ENCODE results near the gene PASK.

PASK gene

DNA sequence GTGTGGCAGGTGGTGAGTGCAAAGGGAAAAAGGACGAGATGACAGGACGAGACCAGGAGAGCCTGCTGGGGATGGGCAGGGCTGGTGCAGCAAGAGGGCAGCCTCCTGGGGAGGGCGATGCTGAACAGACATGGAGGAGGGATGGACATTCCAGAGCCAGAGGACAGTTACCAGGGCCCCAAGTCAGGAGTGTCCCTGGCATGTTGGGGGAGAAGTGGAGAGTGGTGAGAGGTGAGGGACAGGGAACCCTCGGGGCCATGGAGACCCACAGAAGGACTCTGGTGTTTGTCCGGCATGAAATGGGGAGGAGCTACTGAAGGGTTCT is 66.2 kb downstream of the PASK start:
- no peak for TF ChIP-seq FOXM1 (IDR thresholded peaks at IDR 0.05; ENCODE audit: borderline replicate concordance, low read depth)
- TF ChIP-seq CEBPB (IDR thresholded peaks at IDR 0.05), result no peak
- TF ChIP-seq TCF12 (IDR thresholded peaks at IDR 0.05; ENCODE audit: low read depth), result no peak
- no peak for TF ChIP-seq NFIC (IDR thresholded peaks at IDR 0.05)
- TF ChIP-seq, protein P1, sequence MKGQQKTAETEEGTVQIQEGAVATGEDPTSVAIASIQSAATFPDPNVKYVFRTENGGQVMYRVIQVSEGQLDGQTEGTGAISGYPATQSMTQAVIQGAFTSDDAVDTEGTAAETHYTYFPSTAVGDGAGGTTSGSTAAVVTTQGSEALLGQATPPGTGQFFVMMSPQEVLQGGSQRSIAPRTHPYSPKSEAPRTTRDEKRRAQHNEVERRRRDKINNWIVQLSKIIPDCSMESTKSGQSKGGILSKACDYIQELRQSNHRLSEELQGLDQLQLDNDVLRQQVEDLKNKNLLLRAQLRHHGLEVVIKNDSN (IDR thresholded peaks at IDR 0.05), result no peak
- TF ChIP-seq EGR1 (IDR thresholded peaks at IDR 0.05), result no peak
- no peak for TF ChIP-seq ZBTB7A (IDR thresholded peaks at IDR 0.05; ENCODE audit: low read depth)
- TF ChIP-seq CREB1 (IDR thresholded peaks at IDR 0.05; ENCODE audit: low read depth), result no peak
- TF ChIP-seq, protein P2, sequence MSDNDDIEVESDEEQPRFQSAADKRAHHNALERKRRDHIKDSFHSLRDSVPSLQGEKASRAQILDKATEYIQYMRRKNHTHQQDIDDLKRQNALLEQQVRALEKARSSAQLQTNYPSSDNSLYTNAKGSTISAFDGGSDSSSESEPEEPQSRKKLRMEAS (IDR thresholded peaks at IDR 0.05), result no peak
- TF ChIP-seq, protein P3, sequence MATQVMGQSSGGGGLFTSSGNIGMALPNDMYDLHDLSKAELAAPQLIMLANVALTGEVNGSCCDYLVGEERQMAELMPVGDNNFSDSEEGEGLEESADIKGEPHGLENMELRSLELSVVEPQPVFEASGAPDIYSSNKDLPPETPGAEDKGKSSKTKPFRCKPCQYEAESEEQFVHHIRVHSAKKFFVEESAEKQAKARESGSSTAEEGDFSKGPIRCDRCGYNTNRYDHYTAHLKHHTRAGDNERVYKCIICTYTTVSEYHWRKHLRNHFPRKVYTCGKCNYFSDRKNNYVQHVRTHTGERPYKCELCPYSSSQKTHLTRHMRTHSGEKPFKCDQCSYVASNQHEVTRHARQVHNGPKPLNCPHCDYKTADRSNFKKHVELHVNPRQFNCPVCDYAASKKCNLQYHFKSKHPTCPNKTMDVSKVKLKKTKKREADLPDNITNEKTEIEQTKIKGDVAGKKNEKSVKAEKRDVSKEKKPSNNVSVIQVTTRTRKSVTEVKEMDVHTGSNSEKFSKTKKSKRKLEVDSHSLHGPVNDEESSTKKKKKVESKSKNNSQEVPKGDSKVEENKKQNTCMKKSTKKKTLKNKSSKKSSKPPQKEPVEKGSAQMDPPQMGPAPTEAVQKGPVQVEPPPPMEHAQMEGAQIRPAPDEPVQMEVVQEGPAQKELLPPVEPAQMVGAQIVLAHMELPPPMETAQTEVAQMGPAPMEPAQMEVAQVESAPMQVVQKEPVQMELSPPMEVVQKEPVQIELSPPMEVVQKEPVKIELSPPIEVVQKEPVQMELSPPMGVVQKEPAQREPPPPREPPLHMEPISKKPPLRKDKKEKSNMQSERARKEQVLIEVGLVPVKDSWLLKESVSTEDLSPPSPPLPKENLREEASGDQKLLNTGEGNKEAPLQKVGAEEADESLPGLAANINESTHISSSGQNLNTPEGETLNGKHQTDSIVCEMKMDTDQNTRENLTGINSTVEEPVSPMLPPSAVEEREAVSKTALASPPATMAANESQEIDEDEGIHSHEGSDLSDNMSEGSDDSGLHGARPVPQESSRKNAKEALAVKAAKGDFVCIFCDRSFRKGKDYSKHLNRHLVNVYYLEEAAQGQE (IDR thresholded peaks at IDR 0.05; ENCODE audit: low read depth), result no peak

DNA sequence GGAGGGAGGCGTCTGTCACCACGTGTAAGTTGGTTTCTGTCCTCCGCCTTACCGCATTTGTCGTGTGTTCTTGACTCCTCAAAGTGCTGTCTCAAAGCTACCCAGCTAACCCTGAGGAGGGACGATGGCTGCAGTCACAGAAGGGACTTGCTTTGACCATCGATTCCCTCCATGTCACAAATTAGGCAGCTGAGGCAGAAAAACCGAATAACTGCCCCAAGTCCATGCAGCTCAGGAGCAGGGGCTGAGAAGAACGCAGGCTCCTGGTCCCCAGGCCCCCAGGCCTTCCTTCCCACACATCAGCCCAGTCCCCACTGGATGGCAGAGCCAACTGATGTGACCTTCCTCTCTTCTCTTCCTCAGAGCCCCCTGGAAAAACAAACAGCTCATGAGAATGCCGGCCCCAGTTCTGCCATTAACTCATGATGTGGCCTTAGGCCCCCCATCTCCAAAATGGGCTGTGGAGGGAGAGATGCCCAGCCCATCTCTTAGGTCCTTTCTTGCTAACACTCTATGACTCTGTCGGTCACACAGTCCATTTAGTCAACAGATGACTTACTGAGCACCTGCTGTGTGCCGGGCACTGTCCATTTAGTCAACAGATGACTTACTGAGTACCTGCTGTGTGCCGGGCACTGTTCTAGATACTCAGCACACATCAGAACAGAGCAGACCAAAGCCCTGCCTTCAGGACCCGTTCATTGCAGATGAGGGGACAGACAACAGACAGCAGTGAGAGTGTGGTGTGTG is 66.8 kb downstream of the PASK start:
- TF ChIP-seq TAF1 (IDR thresholded peaks at IDR 0.05; ENCODE audit: low read depth), result no peak
- TF ChIP-seq, protein P2 (IDR thresholded peaks at IDR 0.05), result no peak

DNA sequence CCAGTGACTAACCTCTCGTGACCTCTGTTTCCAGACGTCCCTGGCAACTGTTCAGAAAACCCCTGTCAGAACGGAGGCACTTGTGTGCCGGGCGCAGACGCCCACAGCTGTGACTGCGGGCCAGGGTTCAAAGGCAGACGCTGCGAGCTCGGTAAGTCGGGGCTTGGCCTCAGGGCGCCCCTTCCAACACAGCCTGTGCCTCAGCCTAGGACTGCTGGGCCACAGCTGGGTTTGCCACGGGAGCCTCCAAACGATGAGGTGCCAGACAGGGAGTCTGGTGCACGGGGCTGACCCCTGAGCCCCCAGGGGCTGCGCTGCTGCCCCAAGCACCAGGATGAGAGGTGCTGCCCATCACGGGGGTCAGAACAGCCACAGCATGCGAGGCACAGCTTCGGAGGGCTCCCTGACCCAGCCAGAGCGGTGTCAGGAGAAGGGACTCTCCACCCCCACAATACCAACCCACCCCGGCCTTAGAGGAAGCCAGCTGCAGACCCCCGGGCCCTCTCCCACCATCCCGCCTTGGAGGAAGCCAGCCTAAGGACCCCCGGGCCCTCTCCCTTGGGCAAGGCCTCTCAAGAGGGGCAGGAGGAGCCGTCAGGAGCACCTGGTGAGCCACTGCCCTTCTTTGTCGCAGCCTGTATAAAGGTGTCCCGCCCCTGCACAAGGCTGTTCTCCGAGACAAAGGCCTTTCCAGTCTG is 67.5 kb downstream of the PASK start:
- TF ChIP-seq CEBPB (IDR thresholded peaks at IDR 0.05) (no peak), TAF1 (IDR thresholded peaks at IDR 0.05; ENCODE audit: low read depth) (no peak), NFIC (IDR thresholded peaks at IDR 0.05) (no peak), EGR1 (IDR thresholded peaks at IDR 0.05) (no peak), FOXM1 (IDR thresholded peaks at IDR 0.05; ENCODE audit: borderline replicate concordance, low read depth) (no peak)

DNA sequence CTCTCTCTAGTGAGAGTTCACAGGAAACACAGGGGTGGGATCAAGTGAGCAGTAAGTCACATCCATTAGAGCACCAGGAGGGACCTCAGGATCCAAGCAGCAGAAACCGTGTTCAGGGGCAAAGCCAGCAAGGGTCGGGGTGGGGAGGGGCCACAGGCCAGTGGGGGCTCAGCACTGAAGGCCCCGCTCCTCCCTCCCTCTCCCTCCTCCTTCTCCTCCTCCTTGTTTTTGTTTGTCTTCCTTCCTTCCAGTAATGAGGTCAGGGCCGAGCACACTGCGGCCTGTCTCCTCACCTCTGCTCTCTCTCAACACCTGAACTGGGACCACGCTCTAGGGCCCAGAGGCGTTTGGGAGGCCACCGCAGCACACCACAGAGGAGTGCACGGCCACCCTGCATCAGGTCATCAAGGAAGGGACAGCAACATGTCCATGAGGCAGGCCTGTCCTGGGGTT is 68.1 kb downstream of the PASK start:
- TF ChIP-seq TCF12 (IDR thresholded peaks at IDR 0.05; ENCODE audit: low read depth), result no peak
- no peak for TF ChIP-seq CREB1 (IDR thresholded peaks at IDR 0.05; ENCODE audit: low read depth)
- TF ChIP-seq RAD21 (IDR thresholded peaks at IDR 0.05; ENCODE audit: low read depth), result no peak
- TF ChIP-seq EP300 (IDR thresholded peaks at IDR 0.05; ENCODE audit: borderline replicate concordance), result no peak
- no peak for TF ChIP-seq TAF1 (IDR thresholded peaks at IDR 0.05; ENCODE audit: low read depth)
- TF ChIP-seq NFIC (IDR thresholded peaks at IDR 0.05), result no peak
- TF ChIP-seq ZBTB7A (IDR thresholded peaks at IDR 0.05; ENCODE audit: low read depth), result no peak
- TF ChIP-seq CEBPB (IDR thresholded peaks at IDR 0.05), result no peak
- TF ChIP-seq, protein P3 (IDR thresholded peaks at IDR 0.05; ENCODE audit: low read depth), result no peak

DNA sequence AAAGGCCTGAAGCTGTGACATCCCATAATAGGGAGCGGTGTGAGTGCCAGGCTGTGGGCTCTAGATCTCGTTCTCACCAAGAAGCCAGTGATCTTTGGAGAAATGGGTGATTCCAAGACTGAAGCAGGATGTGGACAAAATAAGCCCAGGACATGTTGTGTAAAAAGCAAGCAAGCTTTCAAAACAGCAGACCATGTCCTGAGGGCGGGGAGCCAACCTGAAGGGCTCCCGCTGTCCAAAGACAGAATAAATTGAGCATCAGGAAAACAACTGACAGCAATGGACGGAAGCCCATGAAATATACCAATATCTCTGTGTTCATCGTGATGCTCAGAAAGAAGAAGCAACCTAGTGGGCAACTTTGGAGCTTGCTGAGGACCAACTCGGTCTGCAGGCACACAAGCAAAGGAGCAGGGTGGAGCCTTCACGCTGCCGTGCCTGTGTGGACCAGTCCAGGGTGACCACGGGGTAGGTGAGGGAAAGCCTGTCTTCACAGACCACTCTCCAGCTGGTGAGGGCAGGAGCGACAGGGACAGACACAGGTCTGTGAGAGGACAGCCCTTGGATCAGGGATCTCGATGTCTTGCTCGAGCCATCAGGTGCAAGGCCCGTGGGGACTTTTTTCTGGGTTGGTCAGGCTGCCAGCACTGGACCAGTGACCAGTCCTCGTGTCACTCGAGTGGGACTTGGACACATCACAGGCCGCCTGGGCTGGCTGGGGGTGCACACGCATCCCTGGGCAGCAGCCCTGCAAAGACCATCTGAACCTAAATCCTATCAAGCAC is 68.7 kb downstream of the PASK start:
- TF ChIP-seq TCF12 (IDR thresholded peaks at IDR 0.05; ENCODE audit: low read depth) (no peak), CEBPB (IDR thresholded peaks at IDR 0.05) (no peak), RAD21 (IDR thresholded peaks at IDR 0.05; ENCODE audit: low read depth) (no peak), CREB1 (IDR thresholded peaks at IDR 0.05; ENCODE audit: low read depth) (no peak), YY1 (IDR thresholded peaks at IDR 0.05; ENCODE audit: low read depth) (no peak), EP300 (IDR thresholded peaks at IDR 0.05; ENCODE audit: borderline replicate concordance) (no peak), ZBTB7A (IDR thresholded peaks at IDR 0.05; ENCODE audit: low read depth) (no peak), NFIC (IDR thresholded peaks at IDR 0.05) (no peak), TEAD4 (IDR thresholded peaks at IDR 0.05) (no peak), TAF1 (IDR thresholded peaks at IDR 0.05; ENCODE audit: low read depth) (no peak), FOXM1 (IDR thresholded peaks at IDR 0.05; ENCODE audit: borderline replicate concordance, low read depth) (no peak), EGR1 (IDR thresholded peaks at IDR 0.05) (no peak)
- TF ChIP-seq, protein P2 (IDR thresholded peaks at IDR 0.05), result no peak
- TF ChIP-seq, protein P3 (IDR thresholded peaks at IDR 0.05; ENCODE audit: low read depth), result no peak
- TF ChIP-seq, protein P1 (IDR thresholded peaks at IDR 0.05), result no peak
